HUES6 (cell line): ENCODE data around the gene SLC6A13.
"Not testable (repeated sequence)": the region's sequence is repeated elsewhere in the genome, so short reads cannot be mapped to it uniquely, and the experiment has no call there.

Source experiments
- H3K27ac ChIP-seq: 2 replicates; pipeline ENCODE4 v1.7.0; 2013; ENCODE audit warnings: low read depth, mild to moderate bottlenecking, low read length, inconsistent platforms
- H3K27me3 ChIP-seq: 2 replicates; pipeline ENCODE4 v1.6.1; 2013; ENCODE audit warnings: low read length; ENCODE audit not compliant: control insufficient read depth, insufficient read depth
- H3K36me3 ChIP-seq: 2 replicates; pipeline ENCODE4 v1.6.1; 2013; ENCODE audit warnings: low read length; ENCODE audit not compliant: control insufficient read depth, insufficient read depth
- H3K4me1 ChIP-seq: 2 replicates; pipeline ENCODE4 v1.6.1; 2013; ENCODE audit warnings: low read length; ENCODE audit not compliant: control insufficient read depth, insufficient read depth
- H3K4me3 ChIP-seq: 2 replicates; pipeline ENCODE4 v1.5.1; 2013; ENCODE audit warnings: low read depth, low read length
- H3K9ac ChIP-seq: one replicate; pipeline ENCODE4 v1.6.1; 2013; ENCODE audit warnings: mild to moderate bottlenecking, low read length
- H3K9me3 ChIP-seq: 2 replicates; pipeline ENCODE4 v1.6.1; 2013; ENCODE audit warnings: low read depth, low read length; ENCODE audit not compliant: control insufficient read depth, insufficient read depth

The SLC6A13 gene

GRCh38 chr12:262817-263216 lies at the start of gene SLC6A13:
TSS of gene SLC6A13 (minus strand) at chr12:262836. CDS start at chr12:260052, 2,784 bp downstream.
- H3K4me1 ChIP-seq: no peaks in the 10 kb centered on the region; the same call in 1 of the 2 replicates
- no peak within 1 kb of the TSS for H3K4me3 ChIP-seq
- peaks cover 5% of the 10 kb centered on the region; the same call in 1 of the 2 replicates for H3K27me3 ChIP-seq
- H3K9ac ChIP-seq: no peak within 1 kb of the TSS
- no peak within 1 kb of the TSS for H3K27ac ChIP-seq
- H3K9me3 ChIP-seq: no peaks in the 10 kb centered on the region
- no peaks in the 10 kb centered on the region for H3K36me3 ChIP-seq

- peaks cover 93% of the 10 kb centered on the region for H3K36me3 ChIP-seq
- H3K4me1 ChIP-seq: no peaks in the 10 kb centered on the region
- H3K9me3 ChIP-seq: no peaks in the 10 kb centered on the region
- H3K27me3 ChIP-seq: no peaks in the 10 kb centered on the region
- H3K27ac ChIP-seq: no peak overlapping the region
- H3K9ac ChIP-seq: no peak overlapping the region
- no peak overlapping the region for H3K4me3 ChIP-seq
These were observed 45.9 kb upstream of the SLC6A13 start for GRCh38 chr12:308511-308910.

- no peak overlapping the region for H3K9ac ChIP-seq
- H3K27ac ChIP-seq: no peak overlapping the region
- no peak overlapping the region for H3K4me3 ChIP-seq
- no peaks in the 10 kb centered on the region for H3K27me3 ChIP-seq
- no peaks in the 10 kb centered on the region for H3K9me3 ChIP-seq
- H3K36me3 ChIP-seq: peaks cover 90% of the 10 kb centered on the region
- no peaks in the 10 kb centered on the region for H3K4me1 ChIP-seq
These were observed 44.8 kb upstream of the SLC6A13 start for GRCh38 chr12:307406-307805.

GRCh38 chr12:304805-305204 lies 42.2 kb upstream of the SLC6A13 start:
- H3K9ac ChIP-seq: no peak overlapping the region
- H3K27me3 ChIP-seq: no peaks in the 10 kb centered on the region
- H3K4me3 ChIP-seq: no peak overlapping the region
- no peaks in the 10 kb centered on the region for H3K4me1 ChIP-seq
- H3K27ac ChIP-seq: no peak overlapping the region
- no peaks in the 10 kb centered on the region for H3K9me3 ChIP-seq
- peaks cover 66% of the 10 kb centered on the region for H3K36me3 ChIP-seq

GRCh38 chr12:302766-303165 lies 40.1 kb upstream of the SLC6A13 start:
- H3K36me3 ChIP-seq: peaks cover 45% of the 10 kb centered on the region
- H3K4me1 ChIP-seq, H3K27ac ChIP-seq, H3K9me3 ChIP-seq, H3K4me3 ChIP-seq, H3K27me3 ChIP-seq, H3K9ac ChIP-seq: not testable (repeated sequence)

GRCh38 chr12:300166-300565 lies 37.5 kb upstream of the SLC6A13 start:
- not testable (repeated sequence) for H3K9ac ChIP-seq
- peaks cover 43% of the 10 kb centered on the region for H3K36me3 ChIP-seq

GRCh38 chr12:299511-299910 lies 36.9 kb upstream of the SLC6A13 start:
- not testable (repeated sequence) for H3K4me3 ChIP-seq, H3K4me1 ChIP-seq, H3K27ac ChIP-seq, H3K9me3 ChIP-seq, H3K27me3 ChIP-seq, H3K9ac ChIP-seq
- H3K36me3 ChIP-seq: peaks cover 43% of the 10 kb centered on the region

More at GRCh38 chr12:300166-300565, 37.5 kb upstream of the SLC6A13 start:
- not testable (repeated sequence) for H3K27me3 ChIP-seq, H3K27ac ChIP-seq, H3K4me1 ChIP-seq, H3K4me3 ChIP-seq, H3K9me3 ChIP-seq

- not testable (repeated sequence) for H3K4me3 ChIP-seq, H3K9me3 ChIP-seq, H3K27ac ChIP-seq, H3K27me3 ChIP-seq, H3K9ac ChIP-seq, H3K4me1 ChIP-seq
- peaks cover 43% of the 10 kb centered on the region for H3K36me3 ChIP-seq
These were observed 35.4 kb upstream of the SLC6A13 start for GRCh38 chr12:298059-298458.

GRCh38 chr12:295132-295531 lies 32.5 kb upstream of the SLC6A13 start:
- Histone ChIP-seq H3K9ac (no peak overlapping the region), H3K27me3 (no peaks in the 10 kb centered on the region), H3K4me3 (no peak overlapping the region), H3K36me3 (peaks cover 60% of the 10 kb centered on the region), H3K4me1 (no peaks in the 10 kb centered on the region), H3K9me3 (no peaks in the 10 kb centered on the region), H3K27ac (no peak overlapping the region)

- Histone ChIP-seq H3K4me3 (no peak overlapping the region), H3K27ac (no peak overlapping the region), H3K9ac (no peak overlapping the region), H3K9me3 (no peaks in the 10 kb centered on the region), H3K4me1 (no peaks in the 10 kb centered on the region), H3K36me3 (peaks cover 60% of the 10 kb centered on the region), H3K27me3 (no peaks in the 10 kb centered on the region)
These were observed 30.6 kb upstream of the SLC6A13 start for GRCh38 chr12:293199-293598.

- no peak overlapping the region for H3K4me3 ChIP-seq
- no peak overlapping the region for H3K27ac ChIP-seq
- peaks cover 55% of the 10 kb centered on the region for H3K36me3 ChIP-seq
- no peak overlapping the region for H3K9ac ChIP-seq
- no peaks in the 10 kb centered on the region for H3K4me1 ChIP-seq
- H3K27me3 ChIP-seq: no peaks in the 10 kb centered on the region
- no peaks in the 10 kb centered on the region for H3K9me3 ChIP-seq
These were observed 29.6 kb upstream of the SLC6A13 start for GRCh38 chr12:292186-292585.

- peaks cover 53% of the 10 kb centered on the region for H3K36me3 ChIP-seq
- no peak overlapping the region for H3K4me3 ChIP-seq
These were observed 28.6 kb upstream of the SLC6A13 start for GRCh38 chr12:291153-291723.

More at GRCh38 chr12:291153-291723, 28.6 kb upstream of the SLC6A13 start:
- Histone ChIP-seq H3K9ac (no peak overlapping the region), H3K4me1 (no peaks in the 10 kb centered on the region), H3K27ac (no peak overlapping the region), H3K9me3 (no peaks in the 10 kb centered on the region), H3K27me3 (no peaks in the 10 kb centered on the region)
